Measurements from ENCODE around the gene CDH7.

The CDH7 gene, protein sequence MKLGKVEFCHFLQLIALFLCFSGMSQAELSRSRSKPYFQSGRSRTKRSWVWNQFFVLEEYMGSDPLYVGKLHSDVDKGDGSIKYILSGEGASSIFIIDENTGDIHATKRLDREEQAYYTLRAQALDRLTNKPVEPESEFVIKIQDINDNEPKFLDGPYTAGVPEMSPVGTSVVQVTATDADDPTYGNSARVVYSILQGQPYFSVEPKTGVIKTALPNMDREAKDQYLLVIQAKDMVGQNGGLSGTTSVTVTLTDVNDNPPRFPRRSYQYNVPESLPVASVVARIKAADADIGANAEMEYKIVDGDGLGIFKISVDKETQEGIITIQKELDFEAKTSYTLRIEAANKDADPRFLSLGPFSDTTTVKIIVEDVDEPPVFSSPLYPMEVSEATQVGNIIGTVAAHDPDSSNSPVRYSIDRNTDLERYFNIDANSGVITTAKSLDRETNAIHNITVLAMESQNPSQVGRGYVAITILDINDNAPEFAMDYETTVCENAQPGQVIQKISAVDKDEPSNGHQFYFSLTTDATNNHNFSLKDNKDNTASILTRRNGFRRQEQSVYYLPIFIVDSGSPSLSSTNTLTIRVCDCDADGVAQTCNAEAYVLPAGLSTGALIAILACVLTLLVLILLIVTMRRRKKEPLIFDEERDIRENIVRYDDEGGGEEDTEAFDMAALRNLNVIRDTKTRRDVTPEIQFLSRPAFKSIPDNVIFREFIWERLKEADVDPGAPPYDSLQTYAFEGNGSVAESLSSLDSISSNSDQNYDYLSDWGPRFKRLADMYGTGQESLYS

DNA sequence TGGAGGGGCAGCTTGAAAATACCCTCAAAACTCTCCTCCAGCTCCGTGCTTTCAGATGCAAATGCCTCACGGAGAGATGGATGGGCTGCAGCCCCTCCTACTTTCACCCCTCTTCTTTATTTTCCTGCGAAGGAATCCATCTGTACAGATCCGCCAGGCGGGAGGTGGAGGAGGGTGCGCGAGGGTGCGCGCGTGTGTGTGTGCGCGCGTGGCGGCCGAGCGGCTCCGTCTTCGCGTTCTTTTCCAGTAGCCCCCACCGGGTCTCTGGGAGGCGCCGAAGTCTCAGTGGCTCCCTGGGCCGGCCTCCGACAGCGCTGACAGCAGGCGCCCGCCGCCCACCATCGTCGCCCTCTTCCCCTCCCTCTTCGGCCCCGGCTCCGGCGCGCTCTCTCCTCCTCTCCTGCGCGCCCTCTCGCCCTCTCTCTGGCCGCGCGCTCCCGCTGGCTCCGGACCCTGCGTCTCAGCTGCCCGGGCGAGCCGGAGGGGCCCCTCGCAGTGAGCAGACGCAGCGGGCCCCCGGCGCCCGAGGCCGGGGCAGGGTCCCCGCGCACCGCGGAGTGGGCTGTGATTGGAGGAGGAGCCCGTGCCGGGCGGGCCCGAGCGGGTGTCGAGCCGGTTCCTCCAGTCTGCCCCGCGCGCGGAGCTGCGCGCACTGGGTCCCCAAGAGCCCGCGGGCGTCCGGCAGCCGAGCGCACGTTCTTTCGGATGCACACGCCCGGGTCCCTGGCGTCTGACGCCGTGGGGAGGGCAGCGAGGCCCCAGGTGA is at the start of gene CDH7:
CDH7 (plus strand) TSS at position 624 of the 766 bp plus-strand sequence. CDS start 11,831 bp downstream, outside the sequence.
- TF ChIP-seq, protein P1, sequence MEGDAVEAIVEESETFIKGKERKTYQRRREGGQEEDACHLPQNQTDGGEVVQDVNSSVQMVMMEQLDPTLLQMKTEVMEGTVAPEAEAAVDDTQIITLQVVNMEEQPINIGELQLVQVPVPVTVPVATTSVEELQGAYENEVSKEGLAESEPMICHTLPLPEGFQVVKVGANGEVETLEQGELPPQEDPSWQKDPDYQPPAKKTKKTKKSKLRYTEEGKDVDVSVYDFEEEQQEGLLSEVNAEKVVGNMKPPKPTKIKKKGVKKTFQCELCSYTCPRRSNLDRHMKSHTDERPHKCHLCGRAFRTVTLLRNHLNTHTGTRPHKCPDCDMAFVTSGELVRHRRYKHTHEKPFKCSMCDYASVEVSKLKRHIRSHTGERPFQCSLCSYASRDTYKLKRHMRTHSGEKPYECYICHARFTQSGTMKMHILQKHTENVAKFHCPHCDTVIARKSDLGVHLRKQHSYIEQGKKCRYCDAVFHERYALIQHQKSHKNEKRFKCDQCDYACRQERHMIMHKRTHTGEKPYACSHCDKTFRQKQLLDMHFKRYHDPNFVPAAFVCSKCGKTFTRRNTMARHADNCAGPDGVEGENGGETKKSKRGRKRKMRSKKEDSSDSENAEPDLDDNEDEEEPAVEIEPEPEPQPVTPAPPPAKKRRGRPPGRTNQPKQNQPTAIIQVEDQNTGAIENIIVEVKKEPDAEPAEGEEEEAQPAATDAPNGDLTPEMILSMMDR (IDR thresholded peaks at IDR 0.05; ENCODE audit: low read depth, low read length, missing control alignments): no peak
- H3K4me3 ChIP-seq (replicated peaks; ENCODE audit: low read depth, low read length): no peak within 1 kb of the TSS
- DNase-seq (ENCODE audit: extremely low read depth, low read depth): no peak

DNA sequence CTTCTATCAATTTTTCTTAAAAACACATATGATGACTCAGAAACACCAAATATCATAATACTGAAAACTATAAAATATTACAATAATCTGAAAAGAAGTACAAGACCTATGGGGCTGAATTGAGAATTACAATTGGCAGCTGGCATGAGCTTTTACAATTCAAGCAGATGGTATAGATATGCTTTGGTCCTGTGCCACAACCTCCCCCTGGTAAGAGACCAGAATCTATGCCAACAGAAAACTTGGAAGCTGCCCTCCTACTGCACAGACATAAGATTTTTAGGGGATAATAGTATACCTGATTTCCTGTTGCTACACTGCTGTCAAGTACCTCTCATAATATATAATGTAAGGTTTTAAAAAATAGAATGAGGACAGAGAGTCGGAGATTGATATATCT is 46.8 kb upstream of the CDH7 start:
- TF ChIP-seq, protein P1 (IDR thresholded peaks at IDR 0.05; ENCODE audit: low read depth, low read length, missing control alignments): no peak
- DNase-seq (ENCODE audit: extremely low read depth, low read depth): no peak
- no peak overlapping the region for H3K4me3 ChIP-seq (replicated peaks; ENCODE audit: low read depth, low read length)

DNA sequence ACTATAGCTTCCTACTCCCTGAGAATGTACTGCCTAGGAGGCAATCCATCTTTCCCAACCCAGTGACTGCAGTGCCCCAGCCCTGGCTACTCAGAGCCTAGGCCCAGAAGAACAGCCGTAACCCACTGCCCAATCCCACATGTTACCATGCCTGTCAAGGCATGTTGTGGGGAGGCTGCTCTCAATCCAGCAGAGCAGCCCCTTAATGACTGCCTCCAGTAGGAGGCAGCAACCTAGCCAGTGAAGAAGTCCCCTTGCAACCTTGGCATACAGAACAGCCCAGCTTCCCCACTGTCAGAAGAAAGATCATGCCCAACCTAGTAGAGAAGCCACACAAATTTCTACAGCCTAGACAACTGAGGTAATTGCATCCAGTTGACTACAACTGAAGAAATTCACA is 44.2 kb upstream of the CDH7 start:
- no peak overlapping the region for H3K4me3 ChIP-seq (replicated peaks; ENCODE audit: low read depth, low read length)
- TF ChIP-seq, protein P1 (IDR thresholded peaks at IDR 0.05; ENCODE audit: low read depth, low read length, missing control alignments): no peak
- no peak for DNase-seq (ENCODE audit: extremely low read depth, low read depth)

DNA sequence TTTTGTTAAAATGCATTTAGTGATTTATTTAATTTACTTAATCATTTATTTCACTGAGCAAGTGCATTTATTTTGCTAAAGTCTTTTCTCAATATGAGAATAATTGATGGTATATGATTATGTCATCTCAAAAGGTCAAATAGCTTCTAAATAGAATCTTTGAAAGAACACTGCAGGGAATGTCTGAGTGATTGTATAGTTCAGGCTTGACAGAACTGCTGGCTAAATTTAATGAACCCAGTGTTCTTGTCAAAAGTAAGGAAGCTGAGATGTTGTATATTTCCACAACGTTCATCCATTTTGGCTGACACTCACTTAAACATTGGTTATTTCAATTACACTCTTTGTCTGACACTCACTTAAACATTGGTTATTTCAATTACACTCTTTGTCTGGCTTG is 39.3 kb upstream of the CDH7 start:
- TF ChIP-seq, protein P1 (IDR thresholded peaks at IDR 0.05; ENCODE audit: low read depth, low read length, missing control alignments): no peak
- no peak for DNase-seq (ENCODE audit: extremely low read depth, low read depth)
- H3K4me3 ChIP-seq (replicated peaks; ENCODE audit: low read depth, low read length): no peak overlapping the region

DNA sequence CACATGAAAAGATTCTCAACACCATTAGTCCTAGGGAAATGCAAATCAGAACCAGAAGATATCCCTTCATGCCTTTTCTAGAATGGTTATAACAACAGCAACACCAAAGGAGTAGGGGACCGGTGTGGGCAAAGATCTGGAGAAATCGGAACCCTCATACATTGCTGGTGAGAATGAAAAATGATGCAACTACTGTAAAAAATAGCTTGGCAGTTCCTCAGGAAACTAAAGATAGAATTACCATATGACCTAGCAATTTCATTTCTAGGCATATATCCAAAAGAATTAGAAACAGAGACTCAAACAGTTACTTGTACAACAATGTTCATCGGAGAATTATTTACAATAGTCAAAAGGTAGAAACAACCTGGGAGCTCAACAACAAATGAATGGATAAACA is 29.2 kb upstream of the CDH7 start:
- no peak for DNase-seq (ENCODE audit: extremely low read depth, low read depth)
- TF ChIP-seq, protein P1 (IDR thresholded peaks at IDR 0.05; ENCODE audit: low read depth, low read length, missing control alignments): no peak

DNA sequence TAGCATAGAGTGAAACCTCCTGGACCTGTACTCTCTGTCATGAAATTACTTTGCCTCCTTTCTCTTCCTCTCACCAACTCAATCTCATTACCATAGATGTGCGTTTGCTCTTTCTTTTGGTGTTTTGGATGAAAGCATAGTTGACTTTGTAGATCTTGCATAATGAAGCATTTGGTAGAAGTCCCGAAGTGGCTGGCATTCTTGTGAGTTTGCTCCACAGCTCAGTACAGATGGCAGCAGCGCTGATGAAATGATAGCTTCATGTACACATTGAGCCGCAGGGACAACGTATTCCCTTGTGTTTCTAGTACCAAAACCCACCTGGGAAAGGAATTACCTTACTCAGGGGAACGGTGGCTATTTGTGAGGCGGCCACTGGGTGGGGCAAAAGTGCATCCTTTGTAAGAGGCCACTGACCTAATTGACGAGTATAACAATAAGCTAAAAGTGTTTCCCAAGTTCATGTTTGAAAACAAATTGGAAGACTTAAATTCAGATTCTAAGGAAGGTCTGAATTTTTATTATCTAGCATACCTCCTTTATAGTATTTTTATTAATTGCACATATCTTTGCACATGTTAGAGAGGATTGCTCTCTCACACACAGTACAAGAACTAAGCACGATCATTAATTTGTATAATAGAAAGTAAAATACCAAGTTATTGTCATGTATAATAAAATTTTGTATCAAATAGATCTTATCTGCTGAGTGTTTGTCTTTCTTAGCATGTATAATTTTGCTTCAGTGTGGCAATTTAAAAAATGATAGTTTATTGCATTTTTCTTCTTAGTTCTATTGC is 25.4 kb upstream of the CDH7 start:
- H3K4me3 ChIP-seq (replicated peaks; ENCODE audit: low read depth, low read length): no peak overlapping the region
- TF ChIP-seq, protein P1 (IDR thresholded peaks at IDR 0.05; ENCODE audit: low read depth, low read length, missing control alignments): no peak
- no peak for DNase-seq (ENCODE audit: extremely low read depth, low read depth)

More for the DNA sequence above, 29.2 kb upstream of the CDH7 start:
- no peak overlapping the region for H3K4me3 ChIP-seq (replicated peaks; ENCODE audit: low read depth, low read length)

Data from HFF-Myc (cell line).